Endothelial cell of umbilical vein (primary cell): Measurements from ENCODE around the gene RPS6KA4. TPM values are rescaled to one million over a fixed set of nuclear protein-coding genes. Genes with fewer than 3 reads are reported as not detected.

Source experiments
- BruUV-seq: library from RNA; stranded (reverse); fragments of 400-500 nt; replicated peaks from 2 replicates; lab custom pipeline; 2021; lab: Mats Ljungman, UMichigan
- CTCF ChIA-PET: fragments of 300-600, 350-600 bp; sonication (Branson Sonifier 250); formaldehyde crosslinking; loops from one replicate; lab custom pipeline; 2021; ENCODE audit warnings: antibody characterized with exemption, inconsistent platforms; lab: Charles Lee
- POLR2A ChIA-PET: fragments of 300-600, 350-600 bp; sonication (Branson Sonifier 250); formaldehyde crosslinking; loops from one replicate; lab custom pipeline; 2021; ENCODE audit warnings: antibody characterized with exemption, inconsistent platforms; lab: Charles Lee
- DNase-seq: peaks from one replicate; pipeline ENCODE4 v3.0.0-alpha.2; 2011; ENCODE audit warnings: low read depth, low spot score
- FAIRE-seq: peaks from 2 replicates; lab custom pipeline; 2011; peaks lifted over from hg19 to GRCh38; lab: Jason Lieb, UNC
- H2AFZ ChIP-seq: 2 replicates; pipeline ENCODE4 v1.6.0; 2012; ENCODE audit warnings: low read depth, low read length, control low read depth, inconsistent platforms
- H3K27ac ChIP-seq: 2 replicates; pipeline ENCODE4 v1.5.1; 2011; ENCODE audit warnings: low read depth, mild to moderate bottlenecking, control low read depth, low read length, moderate library complexity; ENCODE audit not compliant: insufficient read depth
- H3K27me3 ChIP-seq, 2 experiments: 2 replicates each; pipeline versions ENCODE4 v1.6.0 to v1.6.1; 2011; ENCODE audit warnings: low read length in 2 of 2, mixed read lengths in 1 of 2; ENCODE audit not compliant: control insufficient read depth in 2 of 2, insufficient read depth in 2 of 2
- H3K36me3 ChIP-seq, 2 experiments: 2 replicates in 1 of 2; 3 replicates in 1 of 2; pipeline ENCODE4 v1.5.1; 2011; ENCODE audit warnings: low read length in 2 of 2, mild to moderate bottlenecking in 1 of 2, moderate library complexity in 1 of 2; ENCODE audit not compliant: control insufficient read depth in 2 of 2, insufficient read depth in 2 of 2; ENCODE audit errors: extremely low read depth in 1 of 2
- H3K4me1 ChIP-seq: 3 replicates; pipeline ENCODE4 v1.5.1; 2011; ENCODE audit warnings: mild to moderate bottlenecking, low read length; ENCODE audit not compliant: control insufficient read depth, insufficient read depth; ENCODE audit errors: extremely low read depth
- H3K4me2 ChIP-seq: 2 replicates; pipeline ENCODE4 v1.6.1; 2011; ENCODE audit warnings: low read length, control low read depth, mixed read lengths; ENCODE audit not compliant: insufficient read depth
- H3K4me3 ChIP-seq, 3 experiments: fragments of 200-600 bp in 1 of 3; sonication (generic), shearing (Covaris generic) in 1 of 3; replicated peaks in 1 of 3; 2 replicates each; pipeline ENCODE4 v1.5.1; 2011 to 2016; ENCODE audit warnings: control low read depth in 3 of 3, low read length in 3 of 3, mild to moderate bottlenecking in 2 of 3, inconsistent platforms in 1 of 3, low read depth in 1 of 3, moderate library complexity in 1 of 3; ENCODE audit not compliant: insufficient read depth in 1 of 3
- H3K79me2 ChIP-seq: 2 replicates; pipeline ENCODE4 v1.6.0; 2012; ENCODE audit warnings: low read length, inconsistent platforms; ENCODE audit not compliant: control insufficient read depth, insufficient read depth
- H3K9ac ChIP-seq: replicated peaks from 2 replicates; pipeline ENCODE3; 2011; ENCODE audit warnings: low read length, control low read depth; ENCODE audit not compliant: insufficient read depth; ENCODE audit errors: extremely low read depth
- H3K9me1 ChIP-seq: replicated peaks from 3 replicates; pipeline ENCODE4 v1.6.0; 2011; ENCODE audit warnings: mild to moderate bottlenecking, low read length; ENCODE audit not compliant: control insufficient read depth, insufficient read depth; ENCODE audit errors: extremely low read depth
- H3K9me3 ChIP-seq: replicated peaks from 2 replicates; pipeline ENCODE4 v1.5.1; 2012; ENCODE audit warnings: low read length, inconsistent platforms; ENCODE audit not compliant: control insufficient read depth, insufficient read depth
- H4K20me1 ChIP-seq: replicated peaks from 2 replicates; pipeline ENCODE3; 2011; ENCODE audit warnings: mild to moderate bottlenecking, low read length; ENCODE audit not compliant: control insufficient read depth, insufficient read depth; ENCODE audit errors: extremely low read depth
- EZH2 ChIP-seq: IDR thresholded peaks from 2 replicates; pipeline ENCODE4 v1.6.1; 2012; ENCODE audit warnings: borderline replicate concordance, low read depth, mild to moderate bottlenecking, moderate library complexity, low read length, inconsistent platforms; ENCODE audit not compliant: severe bottlenecking
- MYC ChIP-seq: IDR thresholded peaks from one replicate; pipeline ENCODE4 v1.6.1; 2011; ENCODE audit warnings: mild to moderate bottlenecking, low read depth, low read length
- POLR2A ChIP-seq: IDR thresholded peaks from 2 replicates; pipeline ENCODE4 v1.6.1; 2012; ENCODE audit warnings: low read depth, mild to moderate bottlenecking, control low read depth, low read length
- dilution Hi-C: fragments of 300-500 bp; cut with MboI; formaldehyde crosslinking; loops from one replicate; pipeline ENCODE4 v1.15.0; 2019; ENCODE audit warnings: low sequenced_read_pairs; ENCODE audit not compliant: extremely low pct_ligation_motif_present
- intact Hi-C: fragments of 100-400 bp; cut with micrococcal nuclease; formaldehyde crosslinking; loops from one replicate; pipeline ENCODE4 v1.10.0; 2022
- microRNA counts: library from miRNA; unstranded; fragments of <30 nt; microRNA quantifications from one replicate; lab custom pipeline; 2016
- microRNA-seq: library from miRNA; unstranded; fragments of <30 nt; microRNA quantifications from one replicate; pipeline ENCODE4 v1.2.0, GENCODE V29; 2021; ENCODE audit warnings: borderline number of aligned reads, borderline replicate concordance
- polyA plus RNA-seq, 4 experiments: library from polyadenylated mRNA; depleted of rRNA in 3 of 4; stranded (reverse) in 3 of 4; unstranded in 1 of 4; fragments of >200 nt; gene quantifications; 2 replicates each; pipeline versions ENCODE4 v1.2.1 to v1.2.3, GENCODE V29; 2011 to 2012; ENCODE audit warnings: missing spikeins in 1 of 4
- small RNA-seq: library from RNA; depleted of rRNA; stranded (forward); fragments of <200 nt; gene quantifications from one replicate; pipeline ENCODE3, GENCODE V24; 2012; ENCODE audit warnings: low replicate concordance, low read depth; ENCODE audit not compliant: insufficient read depth, insufficient read length
- total RNA-seq: library from RNA; stranded (reverse); gene quantifications from 2 replicates; pipeline ENCODE4 v1.2.3, GENCODE V29; 2021

RPS6KA4 gene
- total and polyA plus RNA-seq, 2 donors (not counting 3 experiments of a cell fraction or from before 2014, with no cell fraction given), result 26.5 to 44.1 TPM

DNA sequence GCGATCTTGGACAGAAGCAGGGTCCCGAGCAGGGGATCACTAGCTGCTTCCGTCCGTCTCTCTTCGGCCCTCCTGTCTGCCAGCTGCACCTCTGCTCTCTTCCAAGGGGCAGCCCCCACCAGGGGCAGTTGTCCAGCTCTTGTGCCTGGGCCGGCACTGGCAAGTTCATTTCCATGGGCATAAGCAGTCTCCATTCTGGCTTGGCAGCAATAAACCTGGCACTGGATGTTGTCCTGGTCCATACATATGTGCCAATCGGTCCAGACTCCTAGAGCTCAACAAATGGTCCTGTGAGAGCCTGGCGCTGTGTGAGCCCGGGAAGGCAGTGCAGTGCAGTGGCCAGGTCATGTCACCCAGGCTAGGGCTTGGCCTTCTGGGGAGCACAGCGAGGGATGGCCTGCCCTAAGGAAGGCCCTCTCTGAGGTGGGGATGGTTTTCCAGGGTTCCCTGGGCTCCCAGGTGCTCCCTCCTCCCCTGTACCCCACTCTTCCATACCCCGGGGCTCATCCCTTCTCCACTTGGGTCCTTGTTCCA lies 60.4 kb downstream of the RPS6KA4 start:
- Histone ChIP-seq H3K9ac (no peak overlapping the region), H3K4me3 (no peak overlapping the region), H4K20me1 (no peaks in the 10 kb centered on the region), H3K9me3 (no peaks in the 10 kb centered on the region), H3K27ac (no peak overlapping the region), H3K4me1 (no peaks in the 10 kb centered on the region), H3K27me3 (peaks cover 0 to 15% of the 10 kb centered on the region in 2 experiments), H3K36me3 (no peaks in the 10 kb centered on the region), H3K79me2 (no peaks in the 10 kb centered on the region), H2AFZ (no peak overlapping the region), H3K9me1 (no peaks in the 10 kb centered on the region), H3K4me2 (no peak overlapping the region)
- dilution Hi-C loops, result no loop called here
- ChIA-PET CTCF (interaction anchor here (0.9 to 1.9 kb wide), 2 partner anchors 29 to 231 kb away, joined by 3 to 6 read pairs; no protein-coding TSS in a partner anchor), POLR2A (no interaction called here)
- intact Hi-C loops, result no loop called here
- TF ChIP-seq MYC (no peak), EZH2 (no peak), POLR2A (no peak)
- FAIRE-seq, result no peak
- no TSS peak for BruUV-seq
- no peak for DNase-seq

DNA sequence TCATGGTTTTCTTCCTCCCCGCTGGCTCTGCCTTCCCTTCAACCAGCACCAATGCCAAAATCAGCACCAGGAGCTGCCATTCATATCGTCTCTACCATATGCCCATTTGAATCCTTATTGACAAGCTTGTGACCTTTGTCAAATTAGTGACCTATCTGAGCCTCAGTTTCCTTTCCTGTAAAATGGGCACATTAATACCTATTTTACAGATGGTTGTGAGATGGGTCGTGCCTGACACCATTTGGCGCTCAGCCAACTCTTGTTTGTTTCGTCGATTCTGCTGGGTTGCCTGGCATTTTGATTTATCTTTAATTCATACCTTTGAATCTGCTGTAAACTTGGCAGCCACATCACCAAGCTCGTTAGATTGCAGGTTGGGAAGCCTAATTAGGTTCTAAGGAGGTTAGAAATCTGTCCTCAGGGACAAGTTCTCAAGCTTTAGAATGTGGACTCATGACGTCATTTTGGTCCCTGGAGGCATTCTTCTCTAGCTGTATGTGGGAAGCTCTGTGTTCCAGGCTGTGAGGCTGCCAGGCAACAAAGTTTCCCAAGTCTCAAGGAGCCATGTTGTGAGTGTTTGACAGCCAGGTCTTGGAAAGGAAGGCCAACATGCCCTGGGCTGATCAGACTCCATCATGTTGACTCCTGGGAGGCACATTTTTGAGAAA lies 61.0 kb downstream of the RPS6KA4 start:
- H3K9me1 ChIP-seq, result no peaks in the 10 kb centered on the region
- no peak overlapping the region for H3K27ac ChIP-seq
- no peak for TF ChIP-seq POLR2A
- ChIA-PET CTCF (interaction anchor here (1.9 kb wide), 1 partner anchor 29 kb away, joined by 6 read pairs; no protein-coding TSS in a partner anchor), POLR2A (no interaction called here)
- no peak overlapping the region for H2AFZ ChIP-seq
- FAIRE-seq (no peak), DNase-seq (no peak)
- dilution Hi-C loops, result no loop called here
- no peaks in the 10 kb centered on the region for H4K20me1 ChIP-seq
- H3K36me3 ChIP-seq, result no peaks in the 10 kb centered on the region
- no TSS peak for BruUV-seq
- H3K27me3 ChIP-seq, result peaks cover 0 to 15% of the 10 kb centered on the region in 2 experiments
- H3K9me3 ChIP-seq, result no peaks in the 10 kb centered on the region
- intact Hi-C loops, result no loop called here
- no peaks in the 10 kb centered on the region for H3K4me1 ChIP-seq
- no peak overlapping the region for H3K4me2 ChIP-seq
- no peak overlapping the region for H3K9ac ChIP-seq
- H3K4me3 ChIP-seq, result no peak overlapping the region
- H3K79me2 ChIP-seq, result no peaks in the 10 kb centered on the region

MicroRNAs encoded within 50 kb of the gene (microRNA counts, 767-probe panel; counts per million panel counts)
- microRNA hsa-miR-1237 (lab: Ali Mortazavi, UCI), result 723 counts per million, percentile 96 among the panel's probes with 10 or more counts

Small RNA genes lying within 50 kb of the gene (microRNA-seq; reads per million reads assigned to microRNA genes)
- gene MIR1237, result 2.3 reads per million
- not detected for gene MIR7155

Small RNA genes lying within 50 kb of the gene (small RNA-seq; reads per million reads assigned to genes)
- not detected for gene MIR1237
- gene MIR7155, result not detected

Other genes starting within 250 kb of the RPS6KA4 start
- 16.2 and 16.6 TPM in 2 replicates for gene MACROD1, start 193.0 kb upstream of the RPS6KA4 start, total RNA-seq
- gene MACROD1, start 193.0 kb upstream of the RPS6KA4 start, polyA plus RNA-seq, result 11.0 and 16.9 TPM in 2 replicates
- gene STIP1, start 173.0 kb upstream of the RPS6KA4 start, total RNA-seq, result 223 and 226 TPM in 2 replicates
- gene STIP1, start 173.0 kb upstream of the RPS6KA4 start, polyA plus RNA-seq, result 91.9 and 117 TPM in 2 replicates
- 63.4 and 64.4 TPM in 2 replicates for gene FERMT3, start 152.4 kb upstream of the RPS6KA4 start, total RNA-seq
- gene FERMT3, start 152.4 kb upstream of the RPS6KA4 start, polyA plus RNA-seq, result 100 and 111 TPM in 2 replicates
- 26.2 and 28.0 TPM in 2 replicates for gene TRPT1, start 133.0 kb upstream of the RPS6KA4 start, total RNA-seq
- 56.6 and 69.5 TPM in 2 replicates for gene TRPT1, start 133.0 kb upstream of the RPS6KA4 start, polyA plus RNA-seq
- 37.1 and 37.8 TPM in 2 replicates for gene NUDT22, start 132.9 kb upstream of the RPS6KA4 start, total RNA-seq
- gene NUDT22, start 132.9 kb upstream of the RPS6KA4 start, polyA plus RNA-seq, result 54.8 and 71.9 TPM in 2 replicates
- 23.5 and 24.4 TPM in 2 replicates for gene DNAJC4, start 128.6 kb upstream of the RPS6KA4 start, total RNA-seq
- gene DNAJC4, start 128.6 kb upstream of the RPS6KA4 start, polyA plus RNA-seq, result 41.2 and 64.6 TPM in 2 replicates
- gene VEGFB, start 124.6 kb upstream of the RPS6KA4 start, total RNA-seq, result 89.6 and 98.1 TPM in 2 replicates
- gene VEGFB, start 124.6 kb upstream of the RPS6KA4 start, polyA plus RNA-seq, result 18.3 and 19.3 TPM in 2 replicates
- gene FKBP2, start 118.1 kb upstream of the RPS6KA4 start, total RNA-seq, result 48.4 and 48.5 TPM in 2 replicates
- 63.1 and 74.4 TPM in 2 replicates for gene FKBP2, start 118.1 kb upstream of the RPS6KA4 start, polyA plus RNA-seq
- 431 TPM in 2 replicates for gene PPP1R14B, start 112.2 kb upstream of the RPS6KA4 start, total RNA-seq
- 308 and 320 TPM in 2 replicates for gene PPP1R14B, start 112.2 kb upstream of the RPS6KA4 start, polyA plus RNA-seq
- gene PLCB3, start 107.6 kb upstream of the RPS6KA4 start, total RNA-seq, result 60.4 and 61.1 TPM in 2 replicates
- gene PLCB3, start 107.6 kb upstream of the RPS6KA4 start, polyA plus RNA-seq, result 32.3 and 33.3 TPM in 2 replicates
- gene BAD, start 74.5 kb upstream of the RPS6KA4 start, total RNA-seq, result 61.6 and 65.3 TPM in 2 replicates
- 88.0 and 100 TPM in 2 replicates for gene BAD, start 74.5 kb upstream of the RPS6KA4 start, polyA plus RNA-seq
- gene GPR137, start 73.3 kb upstream of the RPS6KA4 start, total RNA-seq, result 42.5 and 46.0 TPM in 2 replicates
- gene GPR137, start 73.3 kb upstream of the RPS6KA4 start, polyA plus RNA-seq, result 40.9 and 56.8 TPM in 2 replicates
- gene KCNK4, start 67.9 kb upstream of the RPS6KA4 start, total RNA-seq, result 0.44 TPM in 1 of 2 replicates, not detected in the other
- 0.06 and 0.19 TPM in 2 replicates for gene KCNK4, start 67.9 kb upstream of the RPS6KA4 start, polyA plus RNA-seq
- not detected in 2 replicates for gene CATSPERZ, start 58.8 kb upstream of the RPS6KA4 start, total RNA-seq
- 0.11 and 0.67 TPM in 2 replicates for gene CATSPERZ, start 58.8 kb upstream of the RPS6KA4 start, polyA plus RNA-seq
- 37.4 and 38.0 TPM in 2 replicates for gene ESRRA, start 53.6 kb upstream of the RPS6KA4 start, total RNA-seq
- gene ESRRA, start 53.6 kb upstream of the RPS6KA4 start, polyA plus RNA-seq, result 17.2 and 18.8 TPM in 2 replicates
- 187 and 195 TPM in 2 replicates for gene TRMT112, start 41.6 kb upstream of the RPS6KA4 start, total RNA-seq
- 396 and 575 TPM in 2 replicates for gene TRMT112, start 41.6 kb upstream of the RPS6KA4 start, polyA plus RNA-seq
- 199 and 202 TPM in 2 replicates for gene PRDX5, start 41.0 kb upstream of the RPS6KA4 start, total RNA-seq
- gene PRDX5, start 41.0 kb upstream of the RPS6KA4 start, polyA plus RNA-seq, result 647 and 709 TPM in 2 replicates
- gene CCDC88B, start 19.0 kb upstream of the RPS6KA4 start, total RNA-seq, result 1.8 TPM in 2 replicates
- gene CCDC88B, start 19.0 kb upstream of the RPS6KA4 start, polyA plus RNA-seq, result 2.7 and 3.7 TPM in 2 replicates
- gene SLC22A11, start 196.8 kb downstream of the RPS6KA4 start, total RNA-seq, result not detected in 2 replicates
- gene SLC22A11, start 196.8 kb downstream of the RPS6KA4 start, polyA plus RNA-seq, result not detected in 2 replicates
- gene SLC22A12, start 232.1 kb downstream of the RPS6KA4 start, total RNA-seq, result not detected in 2 replicates
- not detected in 2 replicates for gene SLC22A12, start 232.1 kb downstream of the RPS6KA4 start, polyA plus RNA-seq